LNCAP (cell line): ENCODE data around the gene SYPL1.

ENCODE experiments used
- CTCF ChIP-seq: fragments of 450-650 bp; IDR thresholded peaks from 2 replicates; pipeline ENCODE4 v1.5.1; 2017; ENCODE audit warnings: mild to moderate bottlenecking

Gene SYPL1

GRCh38 chr7:106083717-106084116 is 28.4 kb downstream of the SYPL1 start:
- no peak for TF ChIP-seq CTCF

- TF ChIP-seq CTCF: no peak
Observed at GRCh38 chr7:106082087-106082854, 29.8 kb downstream of the SYPL1 start.

- TF ChIP-seq CTCF: no peak
Observed at GRCh38 chr7:106080300-106080987, 31.7 kb downstream of the SYPL1 start.

- TF ChIP-seq CTCF: no peak
Observed at GRCh38 chr7:106076537-106076936, 35.6 kb downstream of the SYPL1 start.

- TF ChIP-seq CTCF: no peak
Observed at GRCh38 chr7:106075937-106076336, 36.2 kb downstream of the SYPL1 start.

GRCh38 chr7:106074257-106074656 is 37.9 kb downstream of the SYPL1 start:
- no peak for TF ChIP-seq CTCF

GRCh38 chr7:106073701-106074100 is 38.4 kb downstream of the SYPL1 start:
- TF ChIP-seq CTCF: no peak
